HepG2 (cell line): Measurements from ENCODE around the gene FBXO24. TPM values are rescaled to one million over a fixed set of nuclear protein-coding genes. Genes with fewer than 3 reads are reported as not detected.

Source experiments
- HNRNPL ChIP-seq: fragments of 200-400 bp; formaldehyde crosslinking; IDR thresholded peaks from 2 replicates; pipeline ENCODE4 v1.6.1; 2017; ENCODE audit warnings: mild to moderate bottlenecking, low read depth, low read length
- KMT2A ChIP-seq: sonication (generic); formaldehyde crosslinking; IDR thresholded peaks from 2 replicates; pipeline ENCODE4 v1.4.0; 2020; ENCODE audit warnings: missing genetic modification reagents
- PRDM15 ChIP-seq: sonication (generic); formaldehyde crosslinking; IDR thresholded peaks from 2 replicates; pipeline ENCODE4 v1.4.0; 2020; ENCODE audit warnings: missing genetic modification reagents
- ZFP36L1 ChIP-seq: sonication (generic); formaldehyde crosslinking; IDR thresholded peaks from 2 replicates; pipeline ENCODE4 v1.8.0; 2022; ENCODE audit warnings: mild to moderate bottlenecking, missing genetic modification reagents, moderate library complexity
- ZNF326 ChIP-seq: sonication (generic); formaldehyde crosslinking; IDR thresholded peaks from 2 replicates; pipeline ENCODE4 v1.4.0; 2020; ENCODE audit warnings: missing genetic modification reagents, borderline replicate concordance
- ZNF496 ChIP-seq: sonication (generic); formaldehyde crosslinking; IDR thresholded peaks from 2 replicates; pipeline ENCODE4 v1.8.1; 2023; ENCODE audit warnings: mild to moderate bottlenecking, moderate library complexity, missing genetic modification reagents; ENCODE audit not compliant: insufficient replicate concordance
- polyA plus RNA-seq, 8 experiments: library from polyadenylated mRNA; depleted of rRNA in 3 of 8; stranded (reverse) in 7 of 8; unstranded in 1 of 8; fragments of >200 nt; fragmentation: Illumina TruSeq in 4 of 8; extraction: Trizol in 4 of 8; gene quantifications; 2 replicates each; pipeline versions ENCODE4 v1.2.1 to v1.2.3, GENCODE V29; 2011 to 2016; ENCODE audit warnings: low read depth in 4 of 8, missing spikeins in 1 of 8, mixed read lengths in 1 of 8; ENCODE audit not compliant: insufficient read depth in 1 of 8
- total RNA-seq, 5 experiments: library from RNA; depleted of rRNA; stranded (reverse); fragments of >200 nt; fragmentation: Illumina TruSeq; extraction: Trizol; gene quantifications; 2 replicates each; pipeline ENCODE4 v1.2.3, GENCODE V29; 2016; ENCODE audit warnings: low read depth in 1 of 5
- TF ChIP-seq, protein P1 (sequence below): sonication (generic); formaldehyde crosslinking; IDR thresholded peaks from 2 replicates; pipeline ENCODE4 v1.8.1; 2023; ENCODE audit warnings: missing genetic modification reagents, inconsistent platforms, borderline replicate concordance
- TF ChIP-seq, protein P2 (sequence below): sonication (generic); formaldehyde crosslinking; IDR thresholded peaks from 2 replicates; pipeline ENCODE4 v1.4.0; 2020; ENCODE audit warnings: low read depth, missing genetic modification reagents

Gene FBXO24
- total and polyA plus RNA-seq, 2 of the 13 experiments (the other 11 are each of a cell fraction or from before 2014, with no cell fraction given): 0.20 to 0.55 TPM

DNA sequence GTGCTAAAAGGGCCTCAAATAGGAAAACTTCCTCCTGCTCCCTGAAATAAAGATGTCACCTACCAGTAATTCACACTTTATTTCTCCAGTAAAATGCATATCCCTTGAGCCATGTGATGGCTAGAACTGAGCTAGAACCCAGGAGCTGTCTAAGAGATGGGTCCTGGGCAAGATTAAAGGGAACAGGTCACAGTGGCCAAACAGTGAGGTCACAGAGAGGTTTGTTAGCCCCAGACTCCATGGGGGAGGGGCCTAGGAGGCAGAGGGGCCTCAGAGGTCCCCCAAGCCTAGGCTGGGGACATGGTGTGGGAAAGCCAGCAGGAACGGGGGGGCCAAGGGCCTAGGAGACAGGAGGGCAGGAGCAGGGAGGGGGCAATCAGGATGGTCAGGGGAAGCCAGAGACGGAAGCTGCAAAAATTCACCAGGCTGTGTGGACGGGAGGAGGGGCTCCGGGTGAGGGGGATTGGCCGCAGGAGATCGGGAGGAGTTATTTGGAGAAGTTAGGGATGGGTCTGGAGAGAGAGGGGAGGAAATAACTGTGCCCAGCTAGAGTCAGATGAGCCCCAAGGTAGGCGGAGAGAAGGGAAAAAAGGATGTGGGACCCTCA lies 3.3 kb downstream of the FBXO24 start (continued):
- TF ChIP-seq, protein P1, sequence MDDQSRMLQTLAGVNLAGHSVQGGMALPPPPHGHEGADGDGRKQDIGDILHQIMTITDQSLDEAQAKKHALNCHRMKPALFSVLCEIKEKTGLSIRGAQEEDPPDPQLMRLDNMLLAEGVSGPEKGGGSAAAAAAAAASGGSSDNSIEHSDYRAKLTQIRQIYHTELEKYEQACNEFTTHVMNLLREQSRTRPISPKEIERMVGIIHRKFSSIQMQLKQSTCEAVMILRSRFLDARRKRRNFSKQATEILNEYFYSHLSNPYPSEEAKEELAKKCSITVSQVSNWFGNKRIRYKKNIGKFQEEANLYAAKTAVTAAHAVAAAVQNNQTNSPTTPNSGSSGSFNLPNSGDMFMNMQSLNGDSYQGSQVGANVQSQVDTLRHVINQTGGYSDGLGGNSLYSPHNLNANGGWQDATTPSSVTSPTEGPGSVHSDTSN: no peak
- TF ChIP-seq ZNF496 (CRISPR knock-in tag): no peak
- no peak for TF ChIP-seq KMT2A (CRISPR knock-in tag)
- TF ChIP-seq PRDM15 (CRISPR knock-in tag): no peak
- no peak for TF ChIP-seq ZNF326 (CRISPR knock-in tag)
- no peak for TF ChIP-seq ZFP36L1 (CRISPR knock-in tag)
- TF ChIP-seq, protein P2, sequence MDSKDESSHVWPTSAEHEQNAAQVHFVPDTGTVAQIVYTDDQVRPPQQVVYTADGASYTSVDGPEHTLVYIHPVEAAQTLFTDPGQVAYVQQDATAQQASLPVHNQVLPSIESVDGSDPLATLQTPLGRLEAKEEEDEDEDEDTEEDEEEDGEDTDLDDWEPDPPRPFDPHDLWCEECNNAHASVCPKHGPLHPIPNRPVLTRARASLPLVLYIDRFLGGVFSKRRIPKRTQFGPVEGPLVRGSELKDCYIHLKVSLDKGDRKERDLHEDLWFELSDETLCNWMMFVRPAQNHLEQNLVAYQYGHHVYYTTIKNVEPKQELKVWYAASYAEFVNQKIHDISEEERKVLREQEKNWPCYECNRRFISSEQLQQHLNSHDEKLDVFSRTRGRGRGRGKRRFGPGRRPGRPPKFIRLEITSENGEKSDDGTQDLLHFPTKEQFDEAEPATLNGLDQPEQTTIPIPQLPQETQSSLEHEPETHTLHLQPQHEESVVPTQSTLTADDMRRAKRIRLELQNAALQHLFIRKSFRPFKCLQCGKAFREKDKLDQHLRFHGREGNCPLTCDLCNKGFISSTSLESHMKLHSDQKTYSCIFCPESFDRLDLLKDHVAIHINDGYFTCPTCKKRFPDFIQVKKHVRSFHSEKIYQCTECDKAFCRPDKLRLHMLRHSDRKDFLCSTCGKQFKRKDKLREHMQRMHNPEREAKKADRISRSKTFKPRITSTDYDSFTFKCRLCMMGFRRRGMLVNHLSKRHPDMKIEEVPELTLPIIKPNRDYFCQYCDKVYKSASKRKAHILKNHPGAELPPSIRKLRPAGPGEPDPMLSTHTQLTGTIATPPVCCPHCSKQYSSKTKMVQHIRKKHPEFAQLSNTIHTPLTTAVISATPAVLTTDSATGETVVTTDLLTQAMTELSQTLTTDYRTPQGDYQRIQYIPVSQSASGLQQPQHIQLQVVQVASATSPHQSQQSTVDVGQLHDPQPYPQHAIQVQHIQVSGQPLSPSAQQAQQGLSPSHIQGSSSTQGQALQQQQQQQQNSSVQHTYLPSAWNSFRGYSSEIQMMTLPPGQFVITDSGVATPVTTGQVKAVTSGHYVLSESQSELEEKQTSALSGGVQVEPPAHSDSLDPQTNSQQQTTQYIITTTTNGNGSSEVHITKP (CRISPR knock-in tag): no peak
- TF ChIP-seq HNRNPL: no peak
